K562 (cell line): ENCODE results near the gene SELL.

Experiments
- ELK1 ChIP-seq: sonication (generic); formaldehyde crosslinking; IDR thresholded peaks from 2 replicates; pipeline ENCODE4 v1.8.1; 2022; ENCODE audit warnings: missing genetic modification reagents
- MAFK ChIP-seq: IDR thresholded peaks from 2 replicates; pipeline ENCODE4 v1.6.1; 2011; ENCODE audit warnings: low read length, improper control_type of control experiment
- NFIC ChIP-seq: fragments of 450-650 bp; IDR thresholded peaks from 2 replicates; pipeline ENCODE4 v1.6.1; 2017; ENCODE audit warnings: mild to moderate bottlenecking, inconsistent platforms
- RAD21 ChIP-seq, 2 experiments: fragments of 250-450 bp in 1 of 2; fragments of 450-650 bp in 1 of 2; sonication (Bioruptor Pico) in 1 of 2; formaldehyde crosslinking in 1 of 2; IDR thresholded peaks in 1 of 2; conservative IDR thresholded peaks in 1 of 2; 2 replicates each; pipeline versions ENCODE4 v1.4.0 to v1.8.0; 2020 to 2022; ENCODE audit warnings: mild to moderate bottlenecking in 2 of 2, moderate library complexity in 1 of 2
- SP1 ChIP-seq: sonication (generic); formaldehyde crosslinking; IDR thresholded peaks from 2 replicates; pipeline ENCODE4 v1.8.1; 2022; ENCODE audit warnings: mild to moderate bottlenecking, missing genetic modification reagents
- TF ChIP-seq, protein P1 (sequence below), 3 experiments: IDR thresholded peaks in 2 of 3; conservative IDR thresholded peaks in 1 of 3; 2 replicates each; pipeline ENCODE4 v1.5.1; 2011 to 2012; ENCODE audit warnings: low read length in 3 of 3, mild to moderate bottlenecking in 3 of 3, control low read depth in 2 of 3, improper control_type of control experiment in 1 of 3, inconsistent platforms in 1 of 3, low read depth in 1 of 3, mixed read lengths in 1 of 3, moderate library complexity in 1 of 3; ENCODE audit not compliant: insufficient read depth in 2 of 3

DNA sequence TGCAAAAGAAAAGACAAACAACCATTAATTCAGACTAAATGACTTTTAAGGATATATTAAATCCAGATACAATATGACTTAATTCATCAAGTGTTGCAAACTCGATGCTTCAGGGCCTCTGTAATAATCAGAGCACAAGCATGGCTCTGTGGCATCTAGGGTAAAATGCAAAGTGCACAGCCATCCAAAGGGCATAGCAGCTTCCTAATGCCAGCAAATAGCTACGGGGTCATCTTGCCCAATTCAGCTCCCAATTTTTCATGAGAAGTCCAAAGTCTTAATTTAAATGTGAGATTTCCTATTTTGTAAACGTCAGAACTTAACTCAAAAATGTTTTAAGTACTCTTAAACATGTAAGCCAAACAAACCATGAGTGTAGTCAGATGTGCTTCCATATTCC is 14.5 kb upstream of the SELL start:
- TF ChIP-seq SP1 (no peak), NFIC (no peak), RAD21 (CRISPR knock-in tag; conservative IDR thresholded peaks at IDR 0.05 in 1 of 2, IDR thresholded peaks at IDR 0.05 in 1 of 2) (no peak), ELK1 (CRISPR knock-in tag) (no peak), MAFK (no peak)
- TF ChIP-seq, protein P1, sequence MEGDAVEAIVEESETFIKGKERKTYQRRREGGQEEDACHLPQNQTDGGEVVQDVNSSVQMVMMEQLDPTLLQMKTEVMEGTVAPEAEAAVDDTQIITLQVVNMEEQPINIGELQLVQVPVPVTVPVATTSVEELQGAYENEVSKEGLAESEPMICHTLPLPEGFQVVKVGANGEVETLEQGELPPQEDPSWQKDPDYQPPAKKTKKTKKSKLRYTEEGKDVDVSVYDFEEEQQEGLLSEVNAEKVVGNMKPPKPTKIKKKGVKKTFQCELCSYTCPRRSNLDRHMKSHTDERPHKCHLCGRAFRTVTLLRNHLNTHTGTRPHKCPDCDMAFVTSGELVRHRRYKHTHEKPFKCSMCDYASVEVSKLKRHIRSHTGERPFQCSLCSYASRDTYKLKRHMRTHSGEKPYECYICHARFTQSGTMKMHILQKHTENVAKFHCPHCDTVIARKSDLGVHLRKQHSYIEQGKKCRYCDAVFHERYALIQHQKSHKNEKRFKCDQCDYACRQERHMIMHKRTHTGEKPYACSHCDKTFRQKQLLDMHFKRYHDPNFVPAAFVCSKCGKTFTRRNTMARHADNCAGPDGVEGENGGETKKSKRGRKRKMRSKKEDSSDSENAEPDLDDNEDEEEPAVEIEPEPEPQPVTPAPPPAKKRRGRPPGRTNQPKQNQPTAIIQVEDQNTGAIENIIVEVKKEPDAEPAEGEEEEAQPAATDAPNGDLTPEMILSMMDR (IDR thresholded peaks at IDR 0.05 in 2 of 3, conservative IDR thresholded peaks at IDR 0.05 in 1 of 3; ENCODE audit: insufficient read depth in 2 of 3, low read depth in 1 of 3, low read length in 3 of 3), result no peak
